Liver (tissue), 9 donors: ENCODE results near the gene STAP2. TPM values are rescaled to one million over a fixed set of nuclear protein-coding genes. Genes with fewer than 3 reads are reported as not detected.

Experiments used
- DNase-seq: peaks from one replicate; pipeline ENCODE4 v3.0.0-alpha.2; 2017; ENCODE audit warnings: low spot score
- H3K27ac ChIP-seq, 2 donors: one replicate each; pipeline ENCODE4 v1.7.0; 2013; ENCODE audit warnings: inconsistent platforms in 2 of 2, low read length in 2 of 2, control low read depth in 1 of 2, low read depth in 1 of 2, mild to moderate bottlenecking in 1 of 2
- H3K27me3 ChIP-seq, 4 donors: one replicate each; pipeline versions ENCODE4 v1.6.1 to v1.7.0; 2013; ENCODE audit warnings: low read length in 3 of 4, inconsistent platforms in 1 of 4, mild to moderate bottlenecking in 1 of 4, moderate library complexity in 1 of 4; ENCODE audit not compliant: control insufficient read depth in 4 of 4, insufficient read depth in 4 of 4
- H3K36me3 ChIP-seq, 4 donors: one replicate each; pipeline versions ENCODE4 v1.6.1 to v1.7.0; 2013; ENCODE audit warnings: low read length in 3 of 4, mild to moderate bottlenecking in 3 of 4, low read depth in 1 of 4, moderate library complexity in 1 of 4; ENCODE audit not compliant: control insufficient read depth in 4 of 4, insufficient read depth in 3 of 4
- H3K4me1 ChIP-seq, 4 donors: one replicate each; pipeline versions ENCODE4 v1.6.1 to v1.7.0; 2013; ENCODE audit warnings: low read length in 3 of 4, mild to moderate bottlenecking in 3 of 4, moderate library complexity in 1 of 4; ENCODE audit not compliant: control insufficient read depth in 4 of 4, insufficient read depth in 4 of 4
- H3K4me3 ChIP-seq, 3 donors: one replicate each; pipeline versions ENCODE4 v1.6.1 to v1.7.0; 2013; ENCODE audit warnings: low read length in 3 of 3, control low read depth in 1 of 3, low read depth in 1 of 3, mild to moderate bottlenecking in 1 of 3
- H3K9ac ChIP-seq, 2 donors: one replicate each; pipeline ENCODE4 v1.7.0; 2013; ENCODE audit warnings: low read length in 2 of 2, mild to moderate bottlenecking in 2 of 2, moderate library complexity in 2 of 2, control low read depth in 1 of 2, low read depth in 1 of 2
- H3K9me3 ChIP-seq, 4 donors: one replicate each; pipeline versions ENCODE4 v1.6.1 to v1.7.0; 2013; ENCODE audit warnings: low read length in 3 of 4; ENCODE audit not compliant: control insufficient read depth in 4 of 4
- EGR1 ChIP-seq, 2 donors: IDR thresholded peaks; 2 replicates each; pipeline ENCODE4 v1.6.1; 2016 to 2018; ENCODE audit warnings: antibody characterized with exemption in 2 of 2, low read depth in 2 of 2
- FOXA1 ChIP-seq: IDR thresholded peaks from 2 replicates; pipeline ENCODE4 v1.6.1; 2016; ENCODE audit warnings: antibody characterized with exemption
- FOXA2 ChIP-seq: IDR thresholded peaks from 2 replicates; pipeline ENCODE4 v1.6.1; 2016; ENCODE audit warnings: antibody characterized with exemption
- HNF4A ChIP-seq, 2 donors: conservative IDR thresholded peaks; 2 replicates each; pipeline ENCODE4 v1.6.1; 2016; ENCODE audit warnings: antibody characterized with exemption in 2 of 2, mild to moderate bottlenecking in 2 of 2
- HNF4G ChIP-seq: IDR thresholded peaks from 2 replicates; pipeline ENCODE4 v1.6.1; 2016; ENCODE audit warnings: antibody characterized with exemption
- JUND ChIP-seq, 2 donors: IDR thresholded peaks; 2 replicates each; pipeline ENCODE4 v1.6.1; 2016; ENCODE audit warnings: antibody characterized with exemption in 2 of 2
- RAD21 ChIP-seq, 2 donors: IDR thresholded peaks; 2 replicates each; pipeline ENCODE4 v1.6.1; 2016; ENCODE audit warnings: antibody characterized with exemption in 2 of 2, mild to moderate bottlenecking in 2 of 2
- RXRA ChIP-seq, 2 donors: IDR thresholded peaks; 2 replicates each; pipeline ENCODE4 v1.6.1; 2017 to 2018; ENCODE audit warnings: antibody characterized with exemption in 2 of 2, mild to moderate bottlenecking in 1 of 2
- SP1 ChIP-seq: IDR thresholded peaks from 2 replicates; pipeline ENCODE4 v1.6.1; 2018; ENCODE audit warnings: antibody characterized with exemption, mild to moderate bottlenecking
- TAF1 ChIP-seq: conservative IDR thresholded peaks from 2 replicates; pipeline ENCODE4 v1.6.1; 2016; ENCODE audit warnings: antibody characterized with exemption, mild to moderate bottlenecking
- YY1 ChIP-seq: IDR thresholded peaks from 2 replicates; pipeline ENCODE4 v1.6.1; 2016; ENCODE audit warnings: antibody characterized with exemption, mild to moderate bottlenecking
- WGBS: extraction: QIAGEN DNeasy Blood & Tissue Kit; methylation state at CpG from one replicate; pipeline ENCODE4 v1.1.7; 2013; 5-methylcytosine and 5-hydroxymethylcytosine counted together
- polyA plus RNA-seq, 2 donors: library from polyadenylated mRNA; stranded (reverse) in 1 of 2; unstranded in 1 of 2; fragments of 200-250 nt in 1 of 2; fragments of >200 nt in 1 of 2; fragmentation: Nextera tagmentation in 1 of 2; extraction: Ambion mirVana in 1 of 2; gene quantifications; one replicate each; pipeline versions ENCODE4 v1.2.1 to v1.2.3, GENCODE V29; 2013 to 2015
- total RNA-seq, 2 donors: library from RNA; depleted of rRNA; stranded (reverse); fragments of >200 nt; gene quantifications; one replicate each; pipeline ENCODE4 v1.2.3, GENCODE V29; 2014
- TF ChIP-seq, protein P1 (sequence below): fragments of 150-350 bp; IDR thresholded peaks from 2 replicates; pipeline ENCODE4 v1.5.1; 2017; ENCODE audit warnings: improper control_type of control experiment, low read depth, low read length; ENCODE audit not compliant: missing input control
- TF ChIP-seq, protein P2 (sequence below): IDR thresholded peaks from 2 replicates; pipeline ENCODE4 v1.6.1; 2016; ENCODE audit warnings: antibody characterized with exemption
- TF ChIP-seq, protein P3 (sequence below): IDR thresholded peaks from 2 replicates; pipeline ENCODE4 v1.6.1; 2016; ENCODE audit warnings: antibody characterized with exemption
- TF ChIP-seq, protein P4 (sequence below): IDR thresholded peaks from 2 replicates; pipeline ENCODE4 v1.6.1; 2016; ENCODE audit warnings: antibody characterized with exemption, mild to moderate bottlenecking
- donor health status: healthy.
- donor health status: healthy.
- donor health status: healthy.
- donor health status: healthy.
- donor health status: healthy.

STAP2 gene
- total and polyA plus RNA-seq, 4 donors = 8.6 to 26.4 (median 24.0) TPM

DNA sequence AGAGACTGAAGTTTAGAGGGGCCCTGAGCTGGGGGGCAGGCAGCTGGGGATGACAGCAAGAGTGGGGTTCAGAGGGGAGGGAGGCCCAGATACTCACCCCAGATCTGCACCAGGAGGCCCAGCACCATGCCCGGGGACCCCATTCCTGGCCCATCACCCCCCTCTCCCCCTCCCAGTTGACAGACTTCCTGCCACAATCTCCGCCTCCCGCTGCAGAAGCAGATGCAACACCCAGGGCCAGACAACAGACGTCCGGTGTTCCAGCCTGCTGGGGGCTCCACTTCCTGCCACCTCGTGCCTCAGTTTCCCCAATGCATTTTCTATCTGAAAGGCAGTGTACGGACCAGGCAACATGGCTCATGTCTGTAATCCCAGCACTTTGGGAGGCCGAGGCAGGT is 36.4 kb downstream of the STAP2 start, which contains the start of gene TMIGD2:
Gene TMIGD2, minus strand, starts transcription at position 147 of the 398 bp plus-strand sequence. Its CDS starts 4 bp downstream, at position 143.
- Histone ChIP-seq H3K4me1 (no peaks in the 10 kb centered on the region), H3K36me3 (no peaks in the 10 kb centered on the region), H3K4me3 (no peak within 1 kb of the TSS), H3K27me3 (no peaks in the 10 kb centered on the region), H3K9me3 (no peaks in the 10 kb centered on the region), H3K27ac (no peak within 1 kb of the TSS), H3K9ac (no peak within 1 kb of the TSS)
- no peak for DNase-seq
- TF ChIP-seq JUND (IDR thresholded peaks at IDR 0.05) = no peak
- TF ChIP-seq SP1 = no peak
- WGBS = 73% methylated on average over 8 of the region's 8 CpGs

DNA sequence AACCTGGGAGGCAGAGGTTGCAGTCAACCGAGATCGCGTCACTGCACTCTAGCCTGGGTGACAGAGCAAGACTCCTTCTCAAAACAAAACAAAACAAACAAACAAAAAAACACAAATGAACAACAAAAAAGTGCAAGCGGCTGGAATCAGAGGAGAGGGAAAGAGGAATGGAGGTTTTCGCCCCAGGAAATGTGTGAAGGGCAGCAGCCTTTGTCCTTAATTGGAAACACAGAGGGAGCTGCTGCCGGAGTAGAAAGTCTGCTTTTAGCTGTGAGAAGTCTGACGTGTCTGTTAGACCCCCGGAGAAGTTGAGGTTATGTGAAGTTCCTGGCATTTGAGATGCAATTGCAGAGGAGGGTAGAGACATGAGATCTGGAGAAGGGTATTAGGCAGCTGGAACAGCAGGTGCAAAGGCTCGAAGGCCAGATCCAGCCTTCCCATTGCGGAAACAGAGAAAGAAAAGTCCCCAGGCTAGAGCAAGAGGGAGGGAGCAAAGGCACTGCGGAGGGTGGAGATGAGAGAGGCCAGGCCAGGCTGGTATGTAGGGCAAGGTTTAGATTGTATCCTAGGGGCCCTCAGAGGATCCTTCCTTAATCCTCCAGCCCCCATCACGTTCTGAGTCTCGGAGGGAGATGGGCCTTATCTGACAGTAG is 36.9 kb downstream of the STAP2 start:
- H3K27ac ChIP-seq = no peak overlapping the region
- no peak for TF ChIP-seq RAD21 (IDR thresholded peaks at IDR 0.05)
- H3K27me3 ChIP-seq = no peaks in the 10 kb centered on the region
- no peaks in the 10 kb centered on the region for H3K9me3 ChIP-seq
- no peak overlapping the region for H3K4me3 ChIP-seq
- 77% methylated on average over 13 of the region's 13 CpGs for WGBS
- no peak overlapping the region for H3K9ac ChIP-seq
- H3K4me1 ChIP-seq = no peaks in the 10 kb centered on the region
- DNase-seq = no peak
- H3K36me3 ChIP-seq = no peaks in the 10 kb centered on the region

DNA sequence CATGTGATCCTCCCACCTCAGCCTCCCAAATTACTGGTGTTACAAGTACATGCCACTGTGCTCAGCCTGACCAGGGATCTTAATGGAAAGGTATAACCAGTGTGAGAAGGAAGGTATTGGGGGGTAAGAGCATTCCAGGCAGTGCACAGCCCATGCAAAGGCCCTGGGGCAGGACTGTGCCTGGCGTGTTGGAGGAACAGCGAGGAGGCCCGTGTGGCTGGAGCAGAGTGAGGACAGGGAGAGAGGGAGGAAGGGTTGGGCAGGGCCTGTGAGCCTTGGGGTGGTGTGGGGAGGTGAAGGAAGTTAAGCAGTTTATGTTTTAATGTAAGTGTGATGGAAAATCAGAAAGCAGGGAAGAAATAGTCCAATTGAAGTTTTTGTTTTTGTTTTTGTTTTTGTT is 38.0 kb downstream of the STAP2 start:
- no peak for DNase-seq
- H3K9me3 ChIP-seq = no peaks in the 10 kb centered on the region
- WGBS = 95% methylated on average over 3 of the region's 3 CpGs
- H3K9ac ChIP-seq = no peak overlapping the region
- TF ChIP-seq HNF4A (conservative IDR thresholded peaks at IDR 0.05) (no peak), FOXA1 (no peak), RAD21 (IDR thresholded peaks at IDR 0.05) (no peak), EGR1 (IDR thresholded peaks at IDR 0.05; ENCODE audit: low read depth in 2 of 2) (no peak), RXRA (IDR thresholded peaks at IDR 0.05) (no peak), TAF1 (no peak), JUND (IDR thresholded peaks at IDR 0.05) (no peak), HNF4G (no peak), SP1 (no peak), FOXA2 (no peak), YY1 (no peak)
- TF ChIP-seq, protein P1, sequence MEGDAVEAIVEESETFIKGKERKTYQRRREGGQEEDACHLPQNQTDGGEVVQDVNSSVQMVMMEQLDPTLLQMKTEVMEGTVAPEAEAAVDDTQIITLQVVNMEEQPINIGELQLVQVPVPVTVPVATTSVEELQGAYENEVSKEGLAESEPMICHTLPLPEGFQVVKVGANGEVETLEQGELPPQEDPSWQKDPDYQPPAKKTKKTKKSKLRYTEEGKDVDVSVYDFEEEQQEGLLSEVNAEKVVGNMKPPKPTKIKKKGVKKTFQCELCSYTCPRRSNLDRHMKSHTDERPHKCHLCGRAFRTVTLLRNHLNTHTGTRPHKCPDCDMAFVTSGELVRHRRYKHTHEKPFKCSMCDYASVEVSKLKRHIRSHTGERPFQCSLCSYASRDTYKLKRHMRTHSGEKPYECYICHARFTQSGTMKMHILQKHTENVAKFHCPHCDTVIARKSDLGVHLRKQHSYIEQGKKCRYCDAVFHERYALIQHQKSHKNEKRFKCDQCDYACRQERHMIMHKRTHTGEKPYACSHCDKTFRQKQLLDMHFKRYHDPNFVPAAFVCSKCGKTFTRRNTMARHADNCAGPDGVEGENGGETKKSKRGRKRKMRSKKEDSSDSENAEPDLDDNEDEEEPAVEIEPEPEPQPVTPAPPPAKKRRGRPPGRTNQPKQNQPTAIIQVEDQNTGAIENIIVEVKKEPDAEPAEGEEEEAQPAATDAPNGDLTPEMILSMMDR = no peak
- TF ChIP-seq, protein P2, sequence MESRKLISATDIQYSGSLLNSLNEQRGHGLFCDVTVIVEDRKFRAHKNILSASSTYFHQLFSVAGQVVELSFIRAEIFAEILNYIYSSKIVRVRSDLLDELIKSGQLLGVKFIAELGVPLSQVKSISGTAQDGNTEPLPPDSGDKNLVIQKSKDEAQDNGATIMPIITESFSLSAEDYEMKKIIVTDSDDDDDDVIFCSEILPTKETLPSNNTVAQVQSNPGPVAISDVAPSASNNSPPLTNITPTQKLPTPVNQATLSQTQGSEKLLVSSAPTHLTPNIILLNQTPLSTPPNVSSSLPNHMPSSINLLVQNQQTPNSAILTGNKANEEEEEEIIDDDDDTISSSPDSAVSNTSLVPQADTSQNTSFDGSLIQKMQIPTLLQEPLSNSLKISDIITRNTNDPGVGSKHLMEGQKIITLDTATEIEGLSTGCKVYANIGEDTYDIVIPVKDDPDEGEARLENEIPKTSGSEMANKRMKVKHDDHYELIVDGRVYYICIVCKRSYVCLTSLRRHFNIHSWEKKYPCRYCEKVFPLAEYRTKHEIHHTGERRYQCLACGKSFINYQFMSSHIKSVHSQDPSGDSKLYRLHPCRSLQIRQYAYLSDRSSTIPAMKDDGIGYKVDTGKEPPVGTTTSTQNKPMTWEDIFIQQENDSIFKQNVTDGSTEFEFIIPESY = no peak
- TF ChIP-seq, protein P3, sequence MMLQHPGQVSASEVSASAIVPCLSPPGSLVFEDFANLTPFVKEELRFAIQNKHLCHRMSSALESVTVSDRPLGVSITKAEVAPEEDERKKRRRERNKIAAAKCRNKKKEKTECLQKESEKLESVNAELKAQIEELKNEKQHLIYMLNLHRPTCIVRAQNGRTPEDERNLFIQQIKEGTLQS = no peak
- TF ChIP-seq, protein P4, sequence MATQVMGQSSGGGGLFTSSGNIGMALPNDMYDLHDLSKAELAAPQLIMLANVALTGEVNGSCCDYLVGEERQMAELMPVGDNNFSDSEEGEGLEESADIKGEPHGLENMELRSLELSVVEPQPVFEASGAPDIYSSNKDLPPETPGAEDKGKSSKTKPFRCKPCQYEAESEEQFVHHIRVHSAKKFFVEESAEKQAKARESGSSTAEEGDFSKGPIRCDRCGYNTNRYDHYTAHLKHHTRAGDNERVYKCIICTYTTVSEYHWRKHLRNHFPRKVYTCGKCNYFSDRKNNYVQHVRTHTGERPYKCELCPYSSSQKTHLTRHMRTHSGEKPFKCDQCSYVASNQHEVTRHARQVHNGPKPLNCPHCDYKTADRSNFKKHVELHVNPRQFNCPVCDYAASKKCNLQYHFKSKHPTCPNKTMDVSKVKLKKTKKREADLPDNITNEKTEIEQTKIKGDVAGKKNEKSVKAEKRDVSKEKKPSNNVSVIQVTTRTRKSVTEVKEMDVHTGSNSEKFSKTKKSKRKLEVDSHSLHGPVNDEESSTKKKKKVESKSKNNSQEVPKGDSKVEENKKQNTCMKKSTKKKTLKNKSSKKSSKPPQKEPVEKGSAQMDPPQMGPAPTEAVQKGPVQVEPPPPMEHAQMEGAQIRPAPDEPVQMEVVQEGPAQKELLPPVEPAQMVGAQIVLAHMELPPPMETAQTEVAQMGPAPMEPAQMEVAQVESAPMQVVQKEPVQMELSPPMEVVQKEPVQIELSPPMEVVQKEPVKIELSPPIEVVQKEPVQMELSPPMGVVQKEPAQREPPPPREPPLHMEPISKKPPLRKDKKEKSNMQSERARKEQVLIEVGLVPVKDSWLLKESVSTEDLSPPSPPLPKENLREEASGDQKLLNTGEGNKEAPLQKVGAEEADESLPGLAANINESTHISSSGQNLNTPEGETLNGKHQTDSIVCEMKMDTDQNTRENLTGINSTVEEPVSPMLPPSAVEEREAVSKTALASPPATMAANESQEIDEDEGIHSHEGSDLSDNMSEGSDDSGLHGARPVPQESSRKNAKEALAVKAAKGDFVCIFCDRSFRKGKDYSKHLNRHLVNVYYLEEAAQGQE = no peak
- no peak overlapping the region for H3K4me3 ChIP-seq
- no peaks in the 10 kb centered on the region for H3K27me3 ChIP-seq
- H3K36me3 ChIP-seq = no peaks in the 10 kb centered on the region
- H3K4me1 ChIP-seq = no peaks in the 10 kb centered on the region
- no peak overlapping the region for H3K27ac ChIP-seq
